HG03565 (cell line): ENCODE data around the gene LRBA.

ENCODE experiments used
- ATAC-seq: cut with Tn5 transposase; IDR thresholded peaks from one replicate; pipeline ENCODE4 v1.9.1; 2021; ENCODE audit warnings: mild to moderate bottlenecking, moderate library complexity; ENCODE audit not compliant: unreplicated experiment

LRBA gene

DNA sequence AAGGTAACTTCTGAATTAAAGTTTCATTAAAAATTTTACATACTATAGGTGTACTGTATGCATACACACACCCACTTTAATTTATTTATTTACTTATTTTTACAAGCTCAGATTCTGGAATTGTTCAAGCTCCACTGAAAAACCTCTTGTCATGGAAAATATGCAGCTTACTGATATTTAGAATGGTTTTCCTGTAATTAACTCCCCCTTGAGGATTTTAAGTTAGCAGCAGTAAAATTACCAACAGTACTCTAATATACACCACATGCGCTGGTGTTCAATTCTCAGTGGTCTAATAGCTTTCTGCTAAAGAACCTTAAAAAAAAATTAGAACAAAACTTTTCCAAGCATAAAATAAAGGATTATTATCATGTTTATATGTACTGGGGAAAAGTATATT, 421.1 kb downstream of the LRBA start:
- no peak for ATAC-seq

DNA sequence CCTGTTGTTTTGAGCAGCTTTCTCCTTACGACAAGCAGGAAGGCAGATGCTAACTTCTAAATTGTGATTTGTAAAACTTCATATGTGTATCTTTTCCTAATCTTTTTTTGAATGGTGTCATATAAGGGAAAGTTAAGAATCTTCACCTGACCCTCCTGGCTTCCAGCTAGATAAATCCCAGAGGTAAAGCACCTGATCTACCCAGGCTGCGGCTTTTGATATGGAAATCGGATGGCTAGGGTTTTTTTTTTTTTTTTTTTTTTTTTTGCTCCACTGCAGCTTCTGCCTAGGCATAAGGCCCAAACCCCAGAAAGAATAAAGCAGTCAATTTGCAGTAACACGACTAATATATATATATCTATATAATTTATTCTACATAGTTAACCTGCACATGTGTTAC, 423.2 kb downstream of the LRBA start:
- no peak for ATAC-seq

DNA sequence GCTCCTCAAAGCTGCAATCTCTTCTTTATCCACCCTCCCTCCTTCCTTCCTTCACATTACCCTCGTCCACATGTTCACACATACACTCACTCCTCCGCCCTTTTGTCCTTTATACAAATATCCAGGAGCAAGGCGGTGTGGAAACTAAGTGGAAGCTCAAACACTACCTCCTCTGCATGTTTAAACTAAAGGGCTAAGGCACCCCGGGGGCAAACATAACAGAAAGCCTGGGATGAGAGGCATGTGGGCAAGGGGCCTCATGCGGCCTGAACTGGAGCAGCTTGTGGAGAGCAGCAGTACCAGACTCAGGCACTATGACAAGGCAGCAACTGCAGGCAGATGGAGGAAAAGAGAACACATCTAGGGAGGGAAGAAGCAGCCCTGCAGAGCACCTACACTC, 423.7 kb downstream of the LRBA start:
- ATAC-seq = no peak

DNA sequence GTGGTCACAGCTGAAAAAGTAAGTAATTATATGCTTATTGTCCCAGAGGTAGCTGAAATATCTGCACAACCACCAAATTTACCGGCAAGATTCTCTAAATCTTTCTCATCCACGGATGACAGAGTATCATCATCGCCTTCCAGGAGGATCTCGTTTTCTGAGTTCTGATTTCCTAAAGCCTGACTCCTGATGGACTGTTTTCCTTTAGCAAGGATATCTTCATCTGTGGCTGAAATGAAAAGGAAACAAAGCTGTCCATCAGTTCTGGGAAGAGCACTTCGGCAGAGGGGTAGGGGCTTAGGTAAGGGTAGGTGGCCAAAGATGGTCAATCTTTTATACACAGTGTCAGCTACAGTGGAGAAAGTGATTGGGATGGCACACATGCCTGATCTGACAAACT, 424.5 kb downstream of the LRBA start:
- no peak for ATAC-seq

DNA sequence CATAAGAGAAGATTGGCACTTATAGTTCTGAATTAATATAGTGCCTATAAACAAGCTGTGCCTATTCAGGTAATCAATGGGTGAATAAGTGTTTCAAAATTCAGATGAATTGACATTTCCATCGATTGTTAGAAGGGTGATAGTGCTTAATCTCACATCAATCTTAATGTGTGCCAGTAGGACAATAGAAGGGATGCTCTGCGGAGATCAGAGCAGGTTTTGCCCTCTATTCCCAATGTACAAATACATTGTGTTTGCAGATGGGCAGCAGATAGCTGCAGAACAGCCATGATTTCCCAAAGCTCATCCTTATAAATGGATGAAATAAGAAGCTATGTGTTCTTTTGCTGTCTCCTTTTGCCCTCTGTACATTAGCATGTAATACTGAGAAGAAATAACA, 425.9 kb downstream of the LRBA start:
- no peak for ATAC-seq

DNA sequence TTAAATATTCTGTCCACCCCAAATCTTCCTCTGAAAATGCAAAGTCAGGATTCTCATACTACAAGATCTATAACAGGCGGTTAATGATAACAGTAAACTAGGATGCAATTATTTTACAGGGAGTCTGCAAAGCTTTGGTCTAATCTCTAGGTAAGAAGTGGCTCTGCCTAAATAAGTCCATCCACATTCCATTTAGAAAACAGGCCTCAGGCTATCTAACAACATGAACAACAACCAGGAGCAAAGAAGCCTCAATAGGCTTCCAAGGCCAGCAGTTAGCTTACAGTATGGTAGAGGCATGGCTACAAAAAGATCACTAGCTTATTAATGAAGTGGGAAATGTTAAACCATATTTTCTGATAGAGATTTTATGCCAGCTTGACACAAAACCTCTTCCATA, 426.8 kb downstream of the LRBA start:
- no peak for ATAC-seq

DNA sequence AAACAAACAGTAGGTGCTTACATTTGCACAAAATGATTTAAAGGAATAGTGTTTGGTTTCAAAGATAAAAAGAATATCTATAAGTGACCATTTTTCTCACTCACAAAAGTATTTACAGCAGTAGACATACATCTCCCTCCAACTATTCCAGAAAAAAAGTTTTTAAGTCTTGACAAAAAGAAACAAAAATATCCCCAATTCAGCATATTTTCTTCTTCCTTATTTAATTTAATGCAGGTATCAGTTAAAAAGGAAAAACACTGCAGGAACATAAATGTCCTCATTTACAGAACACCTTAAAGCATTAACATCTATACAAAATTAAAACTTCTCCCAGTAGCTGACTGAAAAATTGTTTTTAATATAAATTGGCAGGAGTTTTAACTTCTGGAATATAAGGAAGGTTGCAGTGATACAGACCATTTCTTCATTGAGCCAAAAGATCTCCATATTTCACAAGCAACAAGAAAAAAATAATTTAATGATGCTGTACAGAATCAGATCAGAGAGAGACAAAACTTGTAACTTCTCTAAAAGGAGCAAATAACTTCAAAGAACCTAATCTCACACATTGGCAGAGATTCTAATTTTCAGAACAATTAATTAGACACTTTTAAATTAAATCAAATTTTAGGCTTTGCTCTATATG, 428.8 kb downstream of the LRBA start:
- ATAC-seq = no peak

DNA sequence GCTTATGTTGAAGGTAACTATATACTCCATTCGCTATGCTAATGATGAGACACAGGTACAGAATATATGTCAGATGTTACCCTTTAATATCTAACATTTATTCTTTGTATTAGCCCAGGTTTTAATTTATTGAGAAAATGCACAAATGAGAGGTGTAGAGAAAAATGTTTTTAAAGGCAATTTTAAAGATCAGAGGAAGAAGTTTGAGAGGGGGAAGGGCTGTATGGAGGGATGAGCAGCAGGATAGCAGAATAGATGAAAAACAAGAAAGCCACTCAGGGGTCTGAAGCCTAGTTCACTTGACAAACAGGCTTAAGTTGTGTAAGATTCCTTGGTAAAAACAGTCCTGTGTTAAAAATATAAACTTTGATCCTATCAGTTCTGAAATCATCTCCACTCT, 429.5 kb downstream of the LRBA start:
- ATAC-seq = no peak

DNA sequence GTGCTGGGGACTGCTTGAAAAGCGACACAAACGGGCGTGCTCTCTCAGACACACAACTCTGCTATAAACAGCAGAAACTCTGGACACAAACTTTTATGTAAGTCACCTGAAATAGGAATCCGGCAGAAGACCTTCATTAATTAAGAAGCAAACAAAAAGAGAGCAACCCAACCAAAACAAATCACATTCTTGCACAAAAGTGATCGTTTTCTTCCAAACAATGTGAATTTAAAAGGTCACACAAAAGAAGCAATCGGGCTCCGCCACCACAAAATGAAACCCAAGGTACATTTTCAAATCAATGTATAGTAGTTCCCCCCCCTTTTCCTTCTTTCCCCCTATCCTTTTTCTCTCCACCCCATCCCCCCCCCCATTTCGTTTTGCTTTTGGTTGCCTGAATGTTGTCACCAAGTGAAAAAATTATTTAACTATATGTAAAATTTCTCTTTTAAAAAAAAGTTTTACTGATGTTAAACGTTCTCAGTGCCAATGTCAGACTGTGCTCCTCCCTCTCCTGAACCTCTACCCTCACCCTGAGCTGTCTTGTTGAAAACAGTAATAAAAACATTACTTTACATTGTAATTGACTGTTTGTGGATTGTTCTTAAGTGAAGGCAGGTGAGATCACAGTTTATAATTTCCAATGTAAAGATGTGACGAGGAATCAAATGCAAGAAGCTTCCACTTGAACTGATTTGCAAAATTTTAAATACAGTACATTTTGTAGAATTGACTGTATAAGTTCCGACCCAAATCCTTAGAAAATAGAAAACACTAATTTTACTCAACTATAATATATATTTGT, 430.8 kb downstream of the LRBA start:
- ATAC-seq = no peak

DNA sequence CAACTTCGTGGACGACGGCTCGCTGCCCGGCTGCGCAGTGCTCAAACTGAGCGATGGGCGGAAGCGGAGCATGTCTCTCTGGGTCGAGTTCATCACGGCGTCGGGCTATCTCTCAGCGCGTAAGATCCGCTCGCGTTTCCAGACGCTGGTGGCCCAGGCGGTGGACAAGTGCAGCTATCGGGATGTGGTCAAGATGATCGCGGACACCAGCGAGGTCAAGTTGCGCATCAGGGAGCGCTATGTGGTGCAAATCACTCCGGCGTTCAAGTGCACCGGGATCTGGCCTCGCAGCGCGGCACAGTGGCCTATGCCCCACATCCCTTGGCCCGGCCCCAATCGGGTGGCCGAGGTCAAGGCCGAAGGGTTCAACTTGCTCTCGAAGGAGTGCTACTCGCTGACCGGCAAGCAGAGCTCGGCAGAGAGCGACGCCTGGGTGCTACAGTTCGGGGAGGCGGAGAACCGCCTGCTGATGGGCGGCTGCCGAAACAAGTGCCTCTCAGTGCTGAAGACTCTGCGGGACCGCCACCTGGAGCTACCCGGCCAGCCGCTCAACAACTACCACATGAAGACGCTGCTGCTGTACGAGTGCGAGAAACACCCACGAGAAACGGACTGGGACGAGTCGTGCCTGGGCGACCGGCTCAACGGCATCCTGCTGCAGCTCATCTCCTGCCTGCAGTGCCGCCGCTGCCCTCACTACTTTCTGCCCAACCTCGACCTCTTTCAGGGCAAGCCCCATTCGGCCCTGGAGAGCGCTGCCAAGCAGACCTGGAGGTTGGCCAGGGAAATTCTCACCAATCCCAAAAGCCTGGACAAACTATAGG, 431.6 kb downstream of the LRBA start:
- ATAC-seq = no peak

DNA sequence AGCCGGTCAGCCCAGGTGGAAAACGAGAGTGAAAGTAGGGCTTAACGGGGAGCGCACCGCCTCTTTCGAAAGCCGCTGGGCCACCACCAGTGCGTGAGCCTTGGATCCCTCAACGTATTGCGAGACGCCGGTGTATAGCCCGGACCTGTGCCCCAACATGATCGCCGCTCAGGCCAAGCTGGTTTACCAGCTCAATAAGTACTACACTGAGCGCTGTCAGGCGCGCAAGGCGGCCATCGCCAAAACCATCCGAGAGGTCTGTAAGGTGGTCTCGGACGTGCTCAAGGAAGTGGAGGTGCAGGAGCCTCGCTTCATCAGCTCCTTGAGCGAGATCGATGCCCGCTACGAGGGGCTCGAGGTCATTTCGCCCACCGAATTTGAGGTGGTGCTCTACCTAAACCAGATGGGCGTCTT, 432.2 kb downstream of the LRBA start:
- ATAC-seq = no peak

DNA sequence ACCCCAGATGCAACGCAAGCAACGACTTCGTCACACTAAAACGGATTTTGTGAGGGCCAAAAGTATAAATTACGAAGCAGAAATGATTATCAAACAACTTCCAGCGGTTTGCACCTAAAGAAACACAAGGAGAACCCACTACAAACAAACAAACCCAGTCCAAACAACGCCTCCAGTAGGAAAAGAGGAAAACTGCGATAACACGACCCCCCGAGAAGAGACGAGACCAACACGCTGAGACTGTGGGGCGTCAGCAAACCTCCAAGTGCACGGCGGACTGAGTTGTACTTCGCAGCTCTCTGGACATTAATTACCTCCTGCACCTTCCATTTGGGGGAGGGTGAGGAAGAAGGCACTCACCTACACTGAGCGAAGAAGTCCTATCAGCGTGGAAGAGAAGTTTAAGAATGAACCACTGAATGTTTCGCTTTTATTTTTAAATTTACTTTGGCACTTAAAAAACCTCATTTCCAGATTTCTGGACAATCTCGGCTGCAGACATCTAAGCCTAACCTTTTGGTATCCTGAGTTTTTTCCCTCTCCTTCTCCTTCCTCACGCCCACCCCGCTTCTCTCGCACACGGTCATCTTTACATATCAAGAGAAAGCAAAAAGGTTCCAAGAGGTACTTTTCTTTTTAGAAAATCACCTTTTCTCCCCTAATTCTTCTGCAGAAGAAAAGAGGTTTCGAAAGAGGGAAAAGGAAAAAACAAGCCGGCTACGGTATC, 432.8 kb downstream of the LRBA start, which contains the start of gene MAB21L2:
Gene MAB21L2, plus strand, starts transcription at position 6 of the 727 bp plus-strand sequence. CDS start 879 bp downstream, outside the sequence.
- ATAC-seq = no peak

DNA sequence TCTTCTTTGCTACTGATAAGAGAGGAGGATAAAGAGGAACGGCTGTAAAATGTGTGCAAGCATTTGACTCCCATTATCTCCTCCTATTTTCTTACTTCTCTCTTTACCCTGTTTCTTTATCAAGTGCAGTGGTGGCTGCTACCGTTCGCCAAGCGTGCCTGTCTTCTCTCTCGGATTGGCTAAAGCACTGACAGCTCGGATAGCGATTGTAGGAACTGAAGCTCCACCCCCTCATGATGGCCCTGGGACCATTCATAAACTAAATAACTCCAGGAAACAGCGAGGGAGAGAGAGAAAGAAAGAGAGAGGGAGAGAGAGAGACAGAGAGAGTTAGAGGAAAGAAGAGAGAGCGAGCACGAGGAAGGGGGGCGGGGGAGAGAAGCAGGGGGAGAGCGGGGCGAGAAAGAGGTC, 433.4 kb downstream of the LRBA start:
- ATAC-seq = no peak

DNA sequence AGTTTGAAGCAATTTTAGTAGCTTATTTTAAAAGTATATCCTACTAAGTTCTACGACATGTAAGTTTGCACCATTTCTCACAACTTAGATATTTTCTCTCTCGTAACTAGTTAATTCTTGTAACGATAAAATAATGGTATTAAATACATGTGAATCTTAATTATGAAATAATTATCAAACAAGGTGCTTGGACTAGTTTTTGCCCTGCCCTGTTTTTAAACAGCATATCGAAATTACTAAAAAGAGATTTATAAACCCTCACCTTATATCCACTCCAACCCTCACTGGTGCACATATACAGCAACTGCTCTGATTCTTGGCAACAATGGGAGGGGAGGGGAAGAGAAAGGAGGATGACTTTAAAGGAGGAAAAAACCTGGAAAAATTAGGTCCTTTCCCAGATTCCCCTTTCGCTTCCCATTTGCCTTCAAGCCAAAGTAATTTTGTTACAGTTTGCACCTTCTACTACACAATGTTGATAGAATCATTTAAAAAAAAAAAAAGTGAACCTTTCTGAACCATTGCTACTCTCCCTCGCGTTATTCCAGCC, 434.0 kb downstream of the LRBA start:
- ATAC-seq = no peak

DNA sequence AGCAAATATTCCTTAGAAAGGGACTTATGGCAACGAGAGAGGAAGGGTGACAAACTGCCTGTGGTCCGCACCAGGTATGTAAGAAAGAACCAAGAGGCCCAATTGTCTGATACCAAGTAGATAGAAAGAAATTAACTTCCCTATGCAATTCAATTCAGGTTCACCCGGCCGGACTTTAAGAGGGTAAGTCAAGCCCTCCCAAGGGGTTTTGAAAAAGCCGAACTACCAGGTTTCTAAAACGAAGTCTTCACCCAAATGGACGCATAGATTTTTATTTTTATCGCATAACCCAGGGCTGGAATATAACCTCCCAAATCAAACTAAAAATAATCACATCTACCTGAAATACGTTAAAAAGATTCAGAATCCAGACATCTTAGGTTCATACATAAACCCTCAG, 434.8 kb downstream of the LRBA start:
- ATAC-seq = no peak

DNA sequence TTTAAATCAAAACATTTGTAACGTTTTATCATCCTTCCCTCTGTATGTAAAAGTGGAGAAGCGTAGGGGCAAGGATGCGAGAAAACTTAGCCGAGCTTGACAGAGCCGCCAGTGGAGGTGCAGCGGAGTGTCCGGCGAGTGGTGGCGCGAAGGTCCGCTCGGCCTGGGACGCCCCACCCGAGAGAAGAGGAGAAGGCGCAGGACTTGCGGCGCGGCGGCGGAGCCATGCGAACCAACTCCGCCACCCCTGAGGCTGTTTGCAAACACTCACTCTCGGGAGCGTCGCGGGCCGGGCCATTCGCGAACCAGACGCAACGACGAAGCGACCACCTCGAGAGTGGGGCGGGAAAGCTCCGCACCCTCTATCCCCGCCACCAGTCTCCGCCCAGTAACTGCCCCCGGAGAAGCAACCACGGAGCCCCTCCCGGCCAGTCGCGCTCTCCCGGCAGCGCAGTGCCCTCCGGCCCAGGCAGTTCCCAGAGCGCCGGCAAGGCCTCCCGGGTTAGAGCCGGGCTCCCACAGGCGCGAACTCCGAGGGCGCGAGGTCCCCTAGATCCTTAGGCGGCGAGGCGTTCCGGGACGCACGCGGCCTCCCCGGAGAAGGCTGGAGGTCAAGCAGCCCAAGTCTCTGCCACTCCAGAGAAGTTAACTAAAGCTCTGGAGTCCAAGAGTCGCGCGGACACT, 435.4 kb downstream of the LRBA start:
- ATAC-seq = no peak

DNA sequence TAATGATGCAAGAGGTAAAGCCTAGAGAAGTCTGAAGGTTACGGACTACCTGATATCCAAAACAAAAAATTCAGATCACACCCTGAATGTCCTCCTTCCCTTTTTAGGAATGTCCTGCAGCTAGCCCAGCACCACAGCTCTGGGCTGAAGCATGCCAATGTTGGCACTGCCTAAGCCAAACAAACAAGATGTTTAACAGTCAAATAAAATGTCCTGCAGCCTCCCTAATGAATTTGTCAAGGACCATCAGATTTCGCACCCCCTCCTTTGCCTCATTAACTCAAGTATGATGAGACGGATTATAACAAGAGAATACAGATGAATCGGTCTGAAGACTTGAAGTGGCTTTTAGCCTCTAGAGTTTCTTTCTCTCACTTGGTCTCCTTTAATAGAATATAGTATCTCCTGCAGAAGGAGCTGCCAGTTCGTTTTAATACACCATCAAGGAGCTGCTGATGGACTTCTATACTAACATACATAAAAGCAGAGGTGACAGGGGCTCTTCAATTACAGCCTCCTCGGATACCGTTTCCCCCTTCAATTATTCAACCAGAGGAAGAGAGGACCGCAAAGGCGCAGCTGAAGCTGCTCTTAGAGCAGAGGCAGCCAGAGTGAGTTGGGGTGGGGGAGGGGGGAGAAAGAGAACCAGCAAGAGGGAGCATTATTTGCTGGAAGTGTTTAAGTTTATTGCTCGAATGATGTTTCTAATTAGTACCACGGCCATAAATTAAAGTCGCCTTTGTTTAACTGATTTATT, 436.2 kb downstream of the LRBA start:
- ATAC-seq = no peak

DNA sequence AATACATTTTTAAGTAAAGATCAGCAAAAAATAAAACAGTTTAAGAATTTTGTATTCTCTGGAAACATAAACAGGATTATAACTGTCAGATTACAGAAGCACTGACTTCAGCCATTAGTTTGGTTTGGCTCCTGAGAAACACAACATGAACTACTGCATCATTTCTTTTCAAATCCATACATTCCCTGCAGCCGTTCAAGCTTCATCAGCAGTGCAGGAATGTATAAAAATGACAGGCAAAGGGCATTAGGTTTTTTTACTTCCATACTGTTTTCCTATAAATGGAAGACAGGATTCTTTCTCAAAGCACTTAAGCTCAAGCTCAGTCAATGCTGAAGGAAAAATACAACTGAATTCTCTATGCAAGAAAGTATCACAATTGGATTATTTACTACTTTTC, 437.3 kb downstream of the LRBA start:
- no peak for ATAC-seq

DNA sequence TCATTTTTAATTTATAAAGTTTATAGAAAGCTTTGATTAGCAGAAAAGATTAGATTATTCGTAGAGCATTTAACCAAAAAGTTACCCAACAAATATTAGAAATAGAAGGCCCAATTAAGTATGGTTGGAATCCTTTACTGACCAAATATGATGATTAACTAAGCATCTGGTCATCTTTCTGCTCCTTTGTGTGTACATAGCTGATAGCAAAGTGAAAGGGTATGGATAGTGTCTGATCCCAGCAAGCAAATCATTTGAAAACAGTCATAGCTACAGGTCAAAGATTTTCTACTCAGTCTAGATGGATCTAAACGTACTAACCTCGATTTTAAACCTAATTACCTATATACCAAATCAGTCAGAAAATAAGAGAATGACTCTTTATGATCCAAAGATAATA, 440.4 kb downstream of the LRBA start:
- no peak for ATAC-seq
